K562 (cell line): Measurements from ENCODE around the gene IL20RA. TPM values are rescaled to one million over a fixed set of nuclear protein-coding genes. Genes with fewer than 3 reads are reported as not detected.
A peak's percentile ranks its signal among the peaks of the same experiment; 100 is the strongest.

ENCODE experiments used
- ATAC-seq: fragments of 200-7000 bp; cut with Tn5 transposase; 3 replicates; pipeline ENCODE4 v1.9.1; 2020; ENCODE audit warnings: moderate library complexity
- Bru-seq: library from RNA; stranded (reverse); fragments of 400-500 nt; gene quantifications from one replicate; lab custom pipeline; 2021; lab: Mats Ljungman, UMichigan
- BruChase-seq, 2 experiments: library from RNA; stranded (reverse); fragments of 400-500 nt; gene quantifications; one replicate each; lab custom pipeline; 2021; lab: Mats Ljungman, UMichigan
- BruUV-seq: library from RNA; stranded (reverse); fragments of 400-500 nt; replicated peaks from 2 replicates; lab custom pipeline; 2021; lab: Mats Ljungman, UMichigan
- CTCF ChIA-PET: fragments of 300-600 bp; formaldehyde crosslinking; extraction: SDS; loops from one replicate; lab custom pipeline; 2021; ENCODE audit warnings: low intra/inter-chr PET ratio; lab: Yijun Ruan, JAX
- POLR2A ChIA-PET: fragments of 300-600, 350-650 bp; sonication (Branson Sonifier 250); formaldehyde crosslinking; extraction: SDS; loops from one replicate; lab custom pipeline; 2021; ENCODE audit warnings: antibody characterized with exemption, inconsistent platforms; lab: Yijun Ruan, JAX
- DNase-seq, 4 experiments: peaks; one replicate each; pipeline versions ENCODE4 v3.0.0 to v3.0.0-alpha.2; 2011 to 2018; ENCODE audit warnings: low spot score in 3 of 4, mixed read lengths in 3 of 4; ENCODE audit errors: extremely low read depth in 1 of 4
- FAIRE-seq: peaks from 2 replicates; lab custom pipeline; 2011; peaks lifted over from hg19 to GRCh38; lab: Jason Lieb, UNC
- H2AFZ ChIP-seq: 2 replicates; pipeline ENCODE4 v1.6.0; 2011; ENCODE audit warnings: low read depth, low read length, control low read depth, inconsistent platforms
- H3K27ac ChIP-seq: fragments of 200-600 bp; 3 replicates; pipeline ENCODE4 v1.8.0; 2011; ENCODE audit warnings: low read depth, mild to moderate bottlenecking, control low read depth, inconsistent platforms, low read length, moderate library complexity, mixed read lengths; ENCODE audit errors: extremely low read depth
- H3K27me3 ChIP-seq, 2 experiments: fragments of 300-600 bp in 1 of 2; 2 replicates in 1 of 2; 3 replicates in 1 of 2; pipeline versions ENCODE4 v1.6.0 to v1.8.0; 2011; ENCODE audit warnings: inconsistent platforms in 2 of 2, low read length in 2 of 2, mild to moderate bottlenecking in 1 of 2, mixed read lengths in 1 of 2, moderate library complexity in 1 of 2; ENCODE audit not compliant: control insufficient read depth in 2 of 2, insufficient read depth in 2 of 2
- H3K36me3 ChIP-seq: fragments of 300-600 bp; 3 replicates; pipeline ENCODE4 v1.8.0; 2011; ENCODE audit warnings: mild to moderate bottlenecking, low read length, inconsistent platforms; ENCODE audit not compliant: control insufficient read depth, insufficient read depth
- H3K4me1 ChIP-seq, 2 experiments: fragments of 200-600 bp in 1 of 2; replicated peaks in 1 of 2; 2 replicates in 1 of 2; 3 replicates in 1 of 2; pipeline versions ENCODE4 v1.5.1 to v1.8.0; 2011; ENCODE audit warnings: inconsistent platforms in 2 of 2, low read length in 2 of 2, mild to moderate bottlenecking in 1 of 2, mixed read lengths in 1 of 2, moderate library complexity in 1 of 2; ENCODE audit not compliant: control insufficient read depth in 2 of 2, insufficient read depth in 2 of 2
- H3K4me2 ChIP-seq: 2 replicates; pipeline ENCODE4 v1.6.1; 2011; ENCODE audit warnings: low read length, control low read depth, inconsistent platforms, mixed read lengths; ENCODE audit not compliant: insufficient read depth
- H3K4me3 ChIP-seq: fragments of 200-600 bp; sonication (generic), shearing (Covaris generic); 2 replicates; pipeline ENCODE4 v1.5.1; 2016; ENCODE audit warnings: control low read depth, inconsistent platforms
- H3K79me2 ChIP-seq: fragments of 200-600 bp; 3 replicates; pipeline ENCODE4 v1.8.0; 2011; ENCODE audit warnings: low read length, inconsistent platforms; ENCODE audit not compliant: control insufficient read depth, insufficient read depth
- H3K9ac ChIP-seq, 2 experiments: 2 replicates each; pipeline versions ENCODE4 v1.6.0 to v1.6.1; 2011; ENCODE audit warnings: low read depth in 2 of 2, low read length in 2 of 2, control low read depth in 1 of 2, inconsistent platforms in 1 of 2, mild to moderate bottlenecking in 1 of 2, mixed read lengths in 1 of 2; ENCODE audit not compliant: insufficient read depth in 1 of 2
- H3K9me1 ChIP-seq: one replicate; pipeline ENCODE4 v1.6.0; 2011; ENCODE audit warnings: inconsistent platforms, mild to moderate bottlenecking, low read length, moderate library complexity; ENCODE audit not compliant: control insufficient read depth, insufficient read depth
- H3K9me3 ChIP-seq: replicated peaks from 2 replicates; pipeline ENCODE4 v1.5.1; 2011; ENCODE audit warnings: low read depth, low read length, inconsistent platforms; ENCODE audit not compliant: control insufficient read depth, insufficient read depth
- H4K20me1 ChIP-seq: replicated peaks from 2 replicates; pipeline ENCODE4 v1.6.1; 2011; ENCODE audit warnings: low read length, inconsistent platforms, mixed read lengths; ENCODE audit not compliant: control insufficient read depth, insufficient read depth
- ATF1 ChIP-seq, 2 experiments: fragments of 450-650 bp in 1 of 2; IDR thresholded peaks; 2 replicates each; pipeline ENCODE4 v1.6.1; 2016; ENCODE audit warnings: missing compliant biosample characterization in 1 of 2, missing genetic modification characterization in 1 of 2
- CBFA2T3 ChIP-seq: fragments of 450-650 bp; IDR thresholded peaks from 2 replicates; pipeline ENCODE4 v1.6.1; 2017
- CBX2 ChIP-seq: fragments of 200-600 bp; sonication (generic); IDR thresholded peaks from one replicate; pipeline ENCODE4 v1.6.1; 2012; ENCODE audit warnings: mild to moderate bottlenecking, low read length, inconsistent platforms; ENCODE audit not compliant: insufficient read depth, poor library complexity, severe bottlenecking
- CBX5 ChIP-seq: IDR thresholded peaks from 2 replicates; pipeline ENCODE4 v1.6.1; 2014; ENCODE audit warnings: low read depth, borderline replicate concordance
- CEBPB ChIP-seq: fragments of 450-650 bp; IDR thresholded peaks from 2 replicates; pipeline ENCODE4 v1.6.1; 2016; ENCODE audit warnings: missing genetic modification characterization, missing compliant biosample characterization
- PRPF4 ChIP-seq: fragments of 200-400 bp; formaldehyde crosslinking; IDR thresholded peaks from one replicate; pipeline ENCODE4 v1.6.1; 2017; ENCODE audit warnings: low read length, low read depth, mild to moderate bottlenecking; ENCODE audit not compliant: insufficient read depth, poor library complexity, severe bottlenecking
- RCOR1 ChIP-seq, 2 experiments: IDR thresholded peaks; 2 replicates each; pipeline ENCODE4 v1.6.1; 2012; ENCODE audit warnings: low read depth in 2 of 2, low read length in 2 of 2, borderline replicate concordance in 1 of 2, improper control_type of control experiment in 1 of 2
- SAP30 ChIP-seq: fragments of 200-600 bp; sonication (generic); IDR thresholded peaks from 2 replicates; pipeline ENCODE4 v1.6.1; 2012; ENCODE audit warnings: borderline replicate concordance, low read depth, mild to moderate bottlenecking, moderate library complexity, low read length, control low read depth, inconsistent platforms; ENCODE audit not compliant: insufficient read depth, poor library complexity, severe bottlenecking
- ZKSCAN3 ChIP-seq: fragments of 250-450 bp; sonication (Bioruptor Pico); IDR thresholded peaks from 2 replicates; pipeline ENCODE4 v1.4.0; 2020
- WGBS: fragments of 100-300 bp; shearing (Covaris generic); methylation state at CpG from one replicate; pipeline ENCODE4 v1.1.6; 2016; ENCODE audit warnings: low coverage, mixed read lengths; ENCODE audit not compliant: insufficient coverage; ENCODE audit errors: missing lambda C conversion rate; 5-methylcytosine and 5-hydroxymethylcytosine counted together
- in situ Hi-C: fragments of 300-500 bp; cut with MboI; formaldehyde crosslinking; loops from 4 replicates; pipeline ENCODE4 v1.15.0; 2018; ENCODE audit warnings: inconsistent platforms, mixed read lengths
- intact Hi-C: fragments of 100-400 bp; cut with micrococcal nuclease; formaldehyde crosslinking; loops from 2 replicates; pipeline ENCODE4 v1.14.2; 2022
- long read RNA-seq, 3 experiments: library from polyadenylated mRNA in 2 of 3; library from RNA in 1 of 3; unstranded in 2 of 3; stranded (forward) in 1 of 3; transcript quantifications; one replicate each; pipeline ENCODE4 v2.0.0, GENCODE V29; 2019 to 2022
- polyA minus RNA-seq, 3 experiments: library from RNA; depleted of rRNA, polyadenylated mRNA; stranded (reverse); fragments of >200 nt; gene quantifications; 2 replicates each; pipeline ENCODE4 v1.2.3, GENCODE V29; 2011
- polyA plus RNA-seq, 8 experiments: library from polyadenylated mRNA; depleted of rRNA in 4 of 8; stranded (reverse) in 5 of 8; unstranded in 3 of 8; fragments of >200 nt; fragmentation: Nextera tagmentation in 2 of 8; fragmentation: Illumina TruSeq in 1 of 8; extraction: Ambion mirVana in 2 of 8; extraction: Trizol in 1 of 8; gene quantifications; 2 replicates each; pipeline versions ENCODE4 v1.2.1 to v1.2.3, GENCODE V29; 2011 to 2014; ENCODE audit warnings: inconsistent platforms in 1 of 8, missing spikeins in 1 of 8
- total RNA-seq, 7 experiments: library from RNA; depleted of rRNA in 6 of 7; stranded (reverse); fragments of >200 nt in 6 of 7; fragmentation: Illumina TruSeq in 2 of 7; extraction: Trizol in 2 of 7; gene quantifications; 2 replicates each; pipeline versions ENCODE4 v1.2.1 to v1.2.3, GENCODE V29; 2011 to 2021; ENCODE audit warnings: low replicate concordance in 1 of 7
- TF ChIP-seq, protein P1 (sequence below): fragments of 250-450 bp; sonication (Bioruptor Pico); IDR thresholded peaks from 2 replicates; pipeline ENCODE4 v1.8.0; 2021; ENCODE audit warnings: moderate library complexity, mild to moderate bottlenecking, inconsistent platforms
- TF ChIP-seq, protein P2 (sequence below): fragments of 250-450 bp; sonication (Bioruptor Pico); IDR thresholded peaks from 2 replicates; pipeline ENCODE4 v1.4.0; 2020; ENCODE audit warnings: mild to moderate bottlenecking

IL20RA gene, protein sequence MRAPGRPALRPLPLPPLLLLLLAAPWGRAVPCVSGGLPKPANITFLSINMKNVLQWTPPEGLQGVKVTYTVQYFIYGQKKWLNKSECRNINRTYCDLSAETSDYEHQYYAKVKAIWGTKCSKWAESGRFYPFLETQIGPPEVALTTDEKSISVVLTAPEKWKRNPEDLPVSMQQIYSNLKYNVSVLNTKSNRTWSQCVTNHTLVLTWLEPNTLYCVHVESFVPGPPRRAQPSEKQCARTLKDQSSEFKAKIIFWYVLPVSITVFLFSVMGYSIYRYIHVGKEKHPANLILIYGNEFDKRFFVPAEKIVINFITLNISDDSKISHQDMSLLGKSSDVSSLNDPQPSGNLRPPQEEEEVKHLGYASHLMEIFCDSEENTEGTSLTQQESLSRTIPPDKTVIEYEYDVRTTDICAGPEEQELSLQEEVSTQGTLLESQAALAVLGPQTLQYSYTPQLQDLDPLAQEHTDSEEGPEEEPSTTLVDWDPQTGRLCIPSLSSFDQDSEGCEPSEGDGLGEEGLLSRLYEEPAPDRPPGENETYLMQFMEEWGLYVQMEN
- total RNA-seq (2011; cell fraction: chromatin; rRNA removed; ENCODE audit: low replicate concordance), result not detected in 2 replicates
- total RNA-seq (2011; cell fraction: nucleolus; rRNA removed), result not detected in 2 replicates
- total RNA-seq (2011; cell fraction: nucleoplasm; rRNA removed), result not detected in 2 replicates
- total RNA-seq (2014; rRNA removed), result not detected in 2 replicates
- not detected in 2 replicates for total RNA-seq (2014; rRNA removed; fragmentation: Illumina TruSeq; extraction: Trizol)
- not detected in 2 replicates for total RNA-seq (2015; rRNA removed; fragmentation: Illumina TruSeq; extraction: Trizol)
- total RNA-seq (2021), result not detected in 2 replicates
- polyA plus RNA-seq (2011; rRNA removed), result not detected in 2 replicates
- polyA plus RNA-seq (2011; cell fraction: cytosol; rRNA removed), result not detected in 2 replicates
- polyA plus RNA-seq (2011; cell fraction: nucleus; rRNA removed), result not detected in 2 replicates
- polyA plus RNA-seq (2012), result not detected in 2 replicates
- polyA plus RNA-seq (2014; fragmentation: Illumina TruSeq; extraction: Trizol), result not detected in 2 replicates
- not detected for polyA plus RNA-seq (2014; fragmentation: Nextera tagmentation; extraction: Ambion mirVana)
- not detected in 2 replicates for polyA plus RNA-seq (2014; rRNA removed)
- not detected in 2 replicates for polyA minus RNA-seq (2011; rRNA and poly(A)+ RNA removed)
- polyA minus RNA-seq (2011; cell fraction: cytosol; rRNA and poly(A)+ RNA removed), result not detected in 2 replicates
- not detected in 2 replicates for polyA minus RNA-seq (2011; cell fraction: nucleus; rRNA and poly(A)+ RNA removed)
- percentile 2 among the genes with signal in this experiment for Bru-seq, nascent RNA
- percentile 4 among the genes with signal in this experiment for BruChase-seq, experiment 1, labeled RNA remaining after a 2-hour chase
- percentile 8 among the genes with signal in this experiment for BruChase-seq, experiment 2, labeled RNA remaining after a 6-hour chase
- long read RNA-seq, experiment 1, result 0 reads
- long read RNA-seq, experiment 2, result 0 reads
- long read RNA-seq, experiment 3, result 0 reads

DNA sequence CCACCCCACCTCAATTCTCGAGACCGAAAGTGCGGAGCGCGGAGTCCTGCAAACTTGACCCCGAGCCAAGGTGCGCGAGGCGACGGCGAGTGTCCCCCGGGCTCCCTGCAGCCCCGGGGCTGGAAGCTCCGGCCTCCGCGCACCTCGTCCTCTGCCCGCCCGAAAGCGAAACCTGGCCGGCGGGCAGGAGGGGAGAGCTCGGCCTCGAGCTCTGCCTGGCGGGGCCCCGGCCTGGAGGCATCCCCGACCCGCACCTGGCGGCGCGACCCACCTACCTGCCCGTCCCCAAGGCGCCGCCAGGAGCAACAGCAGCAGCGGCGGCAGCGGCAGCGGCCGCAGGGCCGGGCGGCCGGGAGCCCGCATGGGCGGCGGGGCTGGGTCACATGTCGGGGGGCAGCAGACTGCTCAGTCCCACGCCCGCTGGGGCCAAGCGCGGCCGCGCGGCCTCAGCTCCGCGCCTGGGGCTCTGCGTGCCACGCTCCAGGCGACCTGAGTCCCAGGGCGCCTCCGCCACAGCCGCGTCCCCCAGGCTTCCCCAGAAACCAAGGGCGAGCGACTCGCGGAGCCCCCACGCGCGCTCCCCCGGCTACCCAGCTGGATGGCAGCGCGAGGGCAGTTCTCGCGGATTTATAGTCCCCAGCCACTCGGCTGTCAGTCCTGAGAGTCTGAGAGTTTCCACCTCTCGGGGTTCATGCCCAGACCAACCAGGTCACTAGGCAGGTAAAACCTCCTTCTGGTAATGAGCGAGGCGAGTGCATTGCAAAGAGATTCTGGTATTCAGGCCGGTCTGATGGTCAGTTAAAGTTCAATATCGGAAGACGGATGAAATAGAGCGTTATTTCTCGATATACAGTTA lies at the start of gene IL20RA:
Gene IL20RA, minus strand, starts transcription at position 600 of the 856 bp plus-strand sequence. Its CDS starts 237 bp downstream, at position 363.
- Histone ChIP-seq H3K9me1 (no peaks in the 10 kb centered on the region), H3K4me3 (no peak within 1 kb of the TSS), H3K27me3 (peaks cover 11 to 19% of the 10 kb centered on the region in 2 experiments; a peak in 3 of 5 replicates), H3K27ac (no peak within 1 kb of the TSS), H2AFZ (no peak within 1 kb of the TSS), H4K20me1 (no peaks in the 10 kb centered on the region), H3K4me2 (no peak within 1 kb of the TSS), H3K36me3 (no peaks in the 10 kb centered on the region), H3K79me2 (no peaks in the 10 kb centered on the region), H3K9ac (no peak within 1 kb of the TSS), H3K4me1 (peaks cover 0 to 11% of the 10 kb centered on the region in 2 experiments; a peak in 1 of 5 replicates), H3K9me3 (no peaks in the 10 kb centered on the region)
- POLR2A ChIA-PET, result no interaction called here
- no peak for DNase-seq
- intact Hi-C loops, result no loop called here
- in situ Hi-C loops, result no loop called here
- 43% methylated on average over 46 of the region's 83 CpGs for WGBS
- no peak for FAIRE-seq
- CTCF ChIA-PET, result no interaction called here
- ATAC-seq, result no peak
- no TSS peak for BruUV-seq
- TF ChIP-seq ZKSCAN3 (CRISPR knock-in tag) (no peak), CBFA2T3 (no peak), RCOR1 (IDR thresholded peaks at IDR 0.05; ENCODE audit: borderline replicate concordance in 1 of 2, low read depth in 2 of 2, low read length in 2 of 2) (no peak), ATF1 (CRISPR knock-in tag; IDR thresholded peaks at IDR 0.05) (no peak), ATF1 (tag; IDR thresholded peaks at IDR 0.05) (no peak), CBX5 (no peak), SAP30 (no peak), CEBPB (tag) (no peak), CBX2 (no peak), PRPF4 (no peak)
- TF ChIP-seq, protein P1, sequence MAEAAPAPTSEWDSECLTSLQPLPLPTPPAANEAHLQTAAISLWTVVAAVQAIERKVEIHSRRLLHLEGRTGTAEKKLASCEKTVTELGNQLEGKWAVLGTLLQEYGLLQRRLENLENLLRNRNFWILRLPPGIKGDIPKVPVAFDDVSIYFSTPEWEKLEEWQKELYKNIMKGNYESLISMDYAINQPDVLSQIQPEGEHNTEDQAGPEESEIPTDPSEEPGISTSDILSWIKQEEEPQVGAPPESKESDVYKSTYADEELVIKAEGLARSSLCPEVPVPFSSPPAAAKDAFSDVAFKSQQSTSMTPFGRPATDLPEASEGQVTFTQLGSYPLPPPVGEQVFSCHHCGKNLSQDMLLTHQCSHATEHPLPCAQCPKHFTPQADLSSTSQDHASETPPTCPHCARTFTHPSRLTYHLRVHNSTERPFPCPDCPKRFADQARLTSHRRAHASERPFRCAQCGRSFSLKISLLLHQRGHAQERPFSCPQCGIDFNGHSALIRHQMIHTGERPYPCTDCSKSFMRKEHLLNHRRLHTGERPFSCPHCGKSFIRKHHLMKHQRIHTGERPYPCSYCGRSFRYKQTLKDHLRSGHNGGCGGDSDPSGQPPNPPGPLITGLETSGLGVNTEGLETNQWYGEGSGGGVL, result no peak
- TF ChIP-seq, protein P2, sequence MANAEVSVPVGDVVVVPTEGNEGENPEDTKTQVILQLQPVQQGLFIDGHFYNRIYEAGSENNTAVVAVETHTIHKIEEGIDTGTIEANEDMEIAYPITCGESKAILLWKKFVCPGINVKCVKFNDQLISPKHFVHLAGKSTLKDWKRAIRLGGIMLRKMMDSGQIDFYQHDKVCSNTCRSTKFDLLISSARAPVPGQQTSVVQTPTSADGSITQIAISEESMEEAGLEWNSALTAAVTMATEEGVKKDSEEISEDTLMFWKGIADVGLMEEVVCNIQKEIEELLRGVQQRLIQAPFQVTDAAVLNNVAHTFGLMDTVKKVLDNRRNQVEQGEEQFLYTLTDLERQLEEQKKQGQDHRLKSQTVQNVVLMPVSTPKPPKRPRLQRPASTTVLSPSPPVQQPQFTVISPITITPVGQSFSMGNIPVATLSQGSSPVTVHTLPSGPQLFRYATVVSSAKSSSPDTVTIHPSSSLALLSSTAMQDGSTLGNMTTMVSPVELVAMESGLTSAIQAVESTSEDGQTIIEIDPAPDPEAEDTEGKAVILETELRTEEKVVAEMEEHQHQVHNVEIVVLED, result no peak
